ENCODE measurements around the gene CASKIN2.

Gene CASKIN2

DNA sequence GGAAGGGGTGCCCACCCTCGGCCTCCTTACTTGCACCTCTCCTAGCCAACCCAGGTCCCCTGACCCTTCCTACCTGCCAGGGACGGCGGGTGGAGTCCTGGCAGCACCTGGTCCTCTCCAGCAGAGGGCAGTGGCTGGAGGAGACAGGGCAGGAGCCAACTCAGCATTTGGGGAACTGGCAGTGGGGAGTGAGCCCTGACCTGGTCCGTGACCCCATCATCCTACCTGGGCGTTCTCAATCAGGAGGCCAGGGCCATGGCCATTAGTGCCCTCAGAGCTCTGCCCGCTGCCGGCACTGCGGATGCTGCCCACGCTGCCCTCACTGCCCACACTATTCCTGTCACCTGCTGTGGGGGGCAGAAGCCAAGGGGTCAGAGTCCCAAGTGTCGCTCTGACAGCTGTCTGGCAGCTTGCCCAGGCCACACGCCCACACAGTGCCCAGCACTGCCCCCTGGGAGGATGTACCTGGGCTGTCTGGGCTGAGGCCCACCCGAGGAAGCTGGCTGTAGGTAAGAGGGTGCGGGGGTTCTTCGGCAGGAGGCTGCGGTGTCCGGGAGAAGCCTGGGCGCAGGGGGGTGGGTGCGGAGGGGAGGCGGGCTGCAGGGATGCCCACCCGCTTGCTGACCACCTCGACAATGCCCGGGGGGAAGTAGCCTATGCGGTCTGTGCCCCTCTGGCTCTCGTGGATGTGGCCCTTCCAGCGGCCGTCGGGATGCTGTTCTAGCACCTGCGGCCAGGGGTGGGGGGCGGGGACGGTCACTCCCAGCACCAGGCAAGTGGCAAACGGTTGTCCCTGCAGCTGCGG, 10.8 kb downstream of the CASKIN2 start:
- no peak for DNase-seq

- DNase-seq: no peak
Observed at GRCh38 chr17:75503976-75504346, 11.4 kb downstream of the CASKIN2 start.

DNA sequence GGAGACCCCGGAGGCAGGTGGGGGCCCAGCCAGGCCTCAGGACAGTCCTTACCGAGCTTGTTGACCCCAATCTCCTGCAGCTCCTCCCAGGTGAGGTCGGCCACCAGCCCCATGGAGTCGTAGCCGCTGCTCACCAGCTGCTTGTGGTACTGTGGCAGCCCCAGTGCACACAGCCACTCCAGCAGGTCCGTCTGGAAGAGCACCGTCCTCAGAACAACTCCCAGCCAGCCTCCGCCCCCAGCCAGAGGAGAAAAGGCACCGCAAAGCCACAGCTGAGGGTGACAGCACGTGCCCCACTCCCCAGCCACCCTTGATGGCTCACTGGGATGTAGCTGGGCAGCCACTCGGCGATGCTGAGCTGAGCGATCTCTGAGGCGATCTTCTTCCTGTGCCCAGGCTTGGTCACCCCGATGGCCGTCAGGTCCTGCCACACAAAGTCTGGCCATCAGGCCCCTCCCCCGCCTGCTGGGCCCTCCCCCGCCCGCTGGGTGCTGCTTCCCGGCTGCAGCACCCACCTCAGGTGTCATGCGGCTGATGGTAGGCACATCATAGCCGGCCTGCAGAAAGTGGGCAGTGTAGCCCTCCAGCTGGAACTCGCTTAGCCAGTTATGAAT, 11.9 kb downstream of the CASKIN2 start:
- DNase-seq: no peak

GRCh38 chr17:75502721-75503329, 12.5 kb downstream of the CASKIN2 start:
- DNase-seq: no peak

DNA sequence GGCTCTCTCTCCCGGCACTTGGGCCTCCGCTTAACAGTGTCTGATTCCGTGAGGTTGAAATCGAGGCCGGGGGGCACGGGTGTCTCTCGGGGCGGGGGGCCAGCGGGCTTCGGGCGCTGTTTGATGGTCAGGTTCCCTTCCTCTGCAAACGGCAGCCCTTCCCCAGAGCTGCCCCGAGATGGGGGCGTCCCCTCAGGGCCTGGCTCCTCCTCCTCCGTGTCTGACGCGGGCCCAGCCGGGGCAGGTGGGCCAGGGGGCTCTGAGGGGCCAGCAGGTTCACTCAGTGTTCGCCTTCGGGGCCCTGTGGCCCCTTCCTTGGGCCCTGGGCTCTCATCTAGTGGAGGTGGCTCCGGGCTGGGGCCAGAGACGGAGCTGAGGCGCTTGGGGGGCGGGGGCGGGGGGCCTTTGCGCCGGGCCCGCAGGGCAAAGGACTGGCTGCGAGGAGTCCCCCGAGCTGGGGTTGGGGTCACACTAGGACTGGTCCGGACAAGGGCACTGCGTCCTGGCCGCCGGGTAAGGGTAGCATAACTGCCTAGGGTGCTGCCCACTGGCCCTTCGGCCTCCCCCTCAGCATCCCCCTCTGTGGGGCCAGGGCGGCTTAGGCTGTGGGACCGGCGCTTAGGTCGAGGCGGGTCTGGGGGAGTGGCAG, 13.1 kb downstream of the CASKIN2 start:
- DNase-seq: no peak

GRCh38 chr17:75501378-75502071, 13.8 kb downstream of the CASKIN2 start:
- no peak for DNase-seq

DNA sequence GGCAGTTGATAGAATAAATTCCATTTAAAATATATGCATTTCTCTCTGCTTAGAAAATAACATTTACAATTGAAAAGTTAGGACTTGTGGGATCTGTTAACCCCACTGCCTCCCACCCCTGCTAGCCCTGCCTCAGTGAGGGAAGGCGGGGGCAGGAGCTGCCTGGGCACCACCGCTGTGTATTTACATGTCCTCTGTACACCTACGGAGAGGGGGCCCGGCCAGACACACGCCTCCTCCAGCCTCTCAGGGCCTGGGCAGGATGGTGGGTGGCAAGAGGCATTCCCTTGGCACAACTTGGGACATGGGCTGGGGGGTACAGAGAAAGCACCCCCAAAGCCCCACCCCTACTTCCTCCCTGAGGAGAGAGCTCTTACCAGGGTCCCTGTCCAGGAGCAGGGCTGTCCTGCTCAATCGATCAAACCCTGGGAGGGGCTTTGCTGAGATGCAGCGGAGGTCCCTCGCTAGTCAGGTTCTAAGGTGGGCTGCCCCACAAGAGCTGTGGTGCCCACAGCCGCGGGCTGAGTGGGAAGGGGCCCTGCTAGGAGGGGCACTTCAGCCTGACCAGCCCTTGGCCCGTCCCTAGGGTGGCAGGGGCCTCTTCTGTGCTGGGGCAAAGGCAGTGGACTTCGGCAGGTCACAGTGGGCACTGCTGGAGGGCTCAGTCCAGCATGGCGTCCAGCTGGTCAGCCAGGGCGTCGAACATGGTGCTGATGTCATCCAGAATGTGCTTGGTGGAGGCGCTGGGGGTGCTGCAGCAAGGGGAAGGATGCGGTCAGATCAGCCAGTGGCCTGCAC, 14.7 kb downstream of the CASKIN2 start:
- no peak for DNase-seq

DNA sequence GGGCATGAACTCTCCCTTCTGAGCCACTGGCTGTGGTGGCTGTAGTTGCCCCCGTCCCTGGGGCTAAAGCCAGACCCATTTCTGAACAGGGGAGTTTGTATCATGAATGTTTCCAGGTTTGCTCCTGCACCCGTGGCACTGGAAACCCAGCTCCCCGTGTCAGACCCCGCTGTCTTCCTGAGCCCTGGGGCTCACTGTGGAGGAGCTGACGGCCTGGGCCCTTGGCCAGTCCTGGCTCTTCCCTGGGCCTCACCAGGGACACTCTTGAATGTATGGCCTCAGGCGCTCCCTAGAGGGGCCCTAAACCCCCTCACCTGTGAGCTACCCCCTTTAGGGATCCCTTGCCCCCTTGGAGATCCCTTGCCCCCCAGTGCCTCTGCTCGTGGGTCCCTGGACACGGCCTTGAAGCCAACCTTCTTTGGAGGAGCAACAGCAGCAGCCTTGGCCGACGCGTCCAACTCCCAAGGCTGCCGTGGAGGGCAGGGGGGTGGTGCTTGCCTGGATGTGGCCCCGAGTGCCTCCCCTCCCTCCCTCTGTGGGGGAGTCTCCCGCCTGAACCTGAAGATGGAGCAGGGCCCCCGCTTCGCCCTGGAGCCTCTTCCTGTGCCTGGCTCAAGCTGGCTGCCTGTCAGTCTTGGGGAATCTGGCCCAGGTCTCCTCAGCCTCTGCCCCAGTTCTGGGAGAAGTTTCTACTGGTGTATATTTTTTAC, 15.9 kb downstream of the CASKIN2 start:
- no peak for DNase-seq

DNA sequence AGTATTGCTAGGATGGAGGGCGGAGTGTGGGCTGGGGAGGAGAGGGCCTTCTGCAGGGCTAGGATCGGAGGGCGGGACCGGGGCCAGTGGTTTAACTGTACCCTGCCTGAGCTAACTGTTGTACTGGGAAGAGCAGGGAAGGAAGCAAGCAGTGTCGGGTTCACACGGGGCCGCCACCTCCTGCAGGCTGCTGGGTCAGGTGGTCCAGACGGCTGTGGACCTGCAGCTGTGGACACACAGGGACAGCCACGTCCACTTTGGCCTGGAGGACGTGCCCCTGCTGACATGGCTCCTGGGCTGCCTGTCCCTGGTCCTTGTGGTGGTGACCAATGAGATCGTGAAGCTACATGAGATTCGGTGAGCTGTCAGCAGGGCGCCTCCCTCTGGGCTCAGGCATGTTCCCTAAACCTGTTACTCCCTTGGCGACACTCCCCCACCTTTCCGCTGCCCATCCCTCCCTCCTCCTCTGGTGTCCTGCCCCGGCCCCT, 16.6 kb downstream of the CASKIN2 start:
- peak; percentile 19 for DNase-seq

DNA sequence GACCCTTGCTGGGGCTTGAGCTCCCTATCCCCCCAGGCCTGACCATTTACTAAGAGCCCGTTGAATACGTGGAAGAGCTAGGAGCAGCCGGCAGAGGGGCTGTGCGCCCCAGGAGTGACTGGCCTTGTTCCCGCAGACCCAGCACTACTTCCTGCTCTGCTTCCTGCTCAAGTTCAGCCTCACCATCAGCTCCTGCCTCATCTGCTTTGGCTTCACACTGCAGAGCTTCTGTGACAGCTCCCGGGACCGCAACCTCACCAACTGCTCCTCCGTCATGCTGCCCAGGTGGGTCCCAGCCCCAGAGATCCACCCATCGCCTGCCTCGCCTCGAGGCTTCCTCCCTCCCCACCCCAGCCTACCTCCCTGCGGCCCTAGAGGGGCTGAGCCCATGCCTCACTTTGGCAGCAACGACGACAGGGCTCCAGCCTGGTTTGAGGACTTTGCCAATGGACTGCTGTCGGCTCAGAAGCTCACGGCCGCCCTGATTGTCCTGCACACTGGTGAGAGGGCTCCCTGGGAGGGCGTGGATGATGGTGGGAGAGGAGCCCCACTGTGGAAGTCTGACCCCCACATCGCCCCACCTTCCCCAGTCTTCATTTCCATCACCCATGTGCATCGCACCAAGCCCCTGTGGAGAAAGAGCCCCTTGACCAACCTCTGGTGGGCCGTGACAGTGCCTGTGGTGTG, 17.2 kb downstream of the CASKIN2 start:
- DNase-seq: no peak

- no peak for DNase-seq
Observed at GRCh38 chr17:75496005-75496404, 19.3 kb downstream of the CASKIN2 start.

GRCh38 chr17:75494326-75494877, 20.9 kb downstream of the CASKIN2 start:
- DNase-seq: no peak

GRCh38 chr17:75493476-75494129, 21.7 kb downstream of the CASKIN2 start:
- DNase-seq: no peak

DNA sequence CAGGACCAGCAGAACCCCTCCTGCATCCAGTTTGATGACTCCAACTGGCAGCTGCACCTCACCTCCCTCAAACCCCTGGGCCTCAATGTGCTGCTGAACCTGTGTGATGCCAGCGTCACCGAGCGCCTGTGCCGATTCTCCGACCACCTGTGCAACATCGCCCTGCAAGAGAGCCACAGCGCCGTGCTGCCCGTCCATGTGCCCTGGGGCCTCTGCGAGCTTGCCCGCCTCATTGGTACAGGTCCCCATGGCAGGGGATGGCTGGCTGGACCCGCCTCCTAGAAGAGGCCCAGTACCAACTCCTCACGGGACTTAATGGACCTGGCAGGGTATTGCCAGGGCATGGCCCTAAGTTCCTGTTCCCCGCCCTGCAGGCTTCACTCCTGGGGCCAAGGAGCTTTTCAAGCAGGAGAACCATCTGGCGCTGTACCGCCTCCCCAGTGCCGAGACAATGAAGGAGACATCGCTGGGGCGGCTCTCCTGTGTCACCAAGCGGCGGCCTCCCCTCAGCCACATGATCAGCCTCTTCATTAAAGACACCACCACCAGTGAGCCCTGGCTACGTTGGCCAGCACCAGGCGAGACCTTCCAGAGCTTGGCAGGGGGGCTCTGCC, 22.7 kb downstream of the CASKIN2 start:
- no peak for DNase-seq

DNA sequence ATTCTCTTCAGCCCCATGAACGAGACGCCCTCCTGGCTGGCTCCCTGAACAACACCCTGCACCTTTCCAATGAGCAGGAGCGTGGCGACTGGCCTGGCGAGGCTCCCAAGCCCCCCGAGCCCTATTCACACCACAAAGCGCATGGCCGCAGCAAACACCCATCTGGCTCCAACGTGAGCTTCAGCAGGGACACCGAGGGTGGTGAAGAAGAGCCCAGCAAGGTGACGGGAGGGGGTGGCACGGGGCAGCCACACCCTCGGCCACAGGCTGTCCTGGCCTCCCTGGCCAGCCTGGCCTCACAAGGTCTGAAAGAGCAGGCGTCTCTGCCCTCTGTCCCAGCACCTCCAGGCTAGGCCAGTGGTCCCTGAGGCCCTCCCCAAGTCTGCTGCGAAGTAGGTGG, 23.7 kb downstream of the CASKIN2 start:
- no peak for DNase-seq

DNA sequence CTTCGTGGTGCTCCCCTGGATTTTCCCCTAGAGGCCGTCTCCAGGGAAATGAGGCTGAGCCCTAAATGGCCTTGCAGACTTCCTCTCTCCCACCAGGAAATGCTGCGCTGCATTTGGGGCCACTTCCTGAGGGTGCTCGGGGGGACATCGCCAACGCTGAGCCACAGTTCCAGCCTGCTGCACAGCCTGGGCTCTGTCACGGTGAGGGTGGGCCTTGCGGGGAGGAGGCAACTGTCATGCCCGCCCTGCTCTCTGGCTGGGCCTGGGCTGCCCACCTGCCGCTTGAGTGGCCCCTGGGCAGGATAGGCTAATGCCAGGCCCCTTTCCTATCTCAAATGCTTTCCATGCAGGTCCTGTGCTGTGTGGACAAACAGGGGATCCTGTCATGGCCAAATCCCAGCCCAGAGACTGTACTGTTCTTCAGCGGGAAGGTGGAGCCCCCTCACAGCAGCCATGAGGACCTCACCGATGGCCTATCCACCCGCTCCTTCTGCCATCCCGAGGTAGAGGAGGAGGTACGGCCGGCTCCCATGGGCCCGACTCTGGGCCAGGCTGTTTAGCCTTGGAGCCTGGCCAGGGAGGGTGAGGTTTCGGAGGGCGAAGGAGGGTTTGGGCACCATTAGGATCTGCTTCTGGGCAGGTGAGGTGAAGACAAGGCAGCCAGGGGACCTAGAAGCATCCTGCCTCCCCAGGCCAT, 24.2 kb downstream of the CASKIN2 start:
- no peak for DNase-seq

- no peak for DNase-seq
Observed at GRCh38 chr17:75490173-75490743, 25.1 kb downstream of the CASKIN2 start.

GRCh38 chr17:75489511-75489955, 25.8 kb downstream of the CASKIN2 start:
- no peak for DNase-seq

Data from EL (cell line).